PC-3 (cell line): ENCODE measurements around the gene C14orf119. TPM values are rescaled to one million over a fixed set of nuclear protein-coding genes. Genes with fewer than 3 reads are reported as not detected.

Experiments used
- ATAC-seq: fragments of 200-7000 bp; cut with Tn5 transposase; 2 replicates; pipeline ENCODE4 v1.9.1; 2020; ENCODE audit warnings: mild to moderate bottlenecking, moderate library complexity
- BruUV-seq: library from RNA; stranded (reverse); fragments of 400-500 nt; replicated peaks from 2 replicates; lab custom pipeline; 2021; lab: Mats Ljungman, UMichigan
- CTCF ChIA-PET: fragments of 300-600 bp; sonication (Branson Sonifier 250); formaldehyde crosslinking; loops from one replicate; lab custom pipeline; 2022; ENCODE audit warnings: antibody characterized with exemption; lab: Charles Lee
- POLR2A ChIA-PET: fragments of 300-600 bp; sonication (Branson Sonifier 250); formaldehyde crosslinking; loops from one replicate; lab custom pipeline; 2022; ENCODE audit warnings: antibody characterized with exemption; ENCODE audit not compliant: unreplicated experiment; lab: Charles Lee
- DNase-seq: peaks from one replicate; pipeline ENCODE4 v3.0.0-alpha.2; 2015
- H2AFZ ChIP-seq: fragments of 300-600 bp; sonication (generic); 2 replicates; pipeline ENCODE4 v1.6.0; 2016; ENCODE audit warnings: antibody characterized with exemption, low read length
- H3F3A ChIP-seq: fragments of 300-600 bp; sonication (generic); one replicate; pipeline ENCODE4 v1.6.0; 2017; ENCODE audit warnings: antibody characterized with exemption, low read length, control low read depth, mild to moderate bottlenecking; ENCODE audit not compliant: unreplicated experiment
- H3K27ac ChIP-seq: fragments of 300-600 bp; sonication (generic); 2 replicates; pipeline ENCODE4 v1.5.1; 2016; ENCODE audit warnings: mild to moderate bottlenecking, low read length
- H3K27me3 ChIP-seq: fragments of 300-600 bp; sonication (generic); 2 replicates; pipeline ENCODE4 v1.6.1; 2016; ENCODE audit warnings: low read length, mixed read lengths
- H3K36me3 ChIP-seq: fragments of 300-600 bp; sonication (generic); 2 replicates; pipeline ENCODE4 v1.6.1; 2016; ENCODE audit warnings: low read depth, mixed run types, low read length, mixed read lengths
- H3K4me1 ChIP-seq: fragments of 300-600 bp; sonication (generic); 2 replicates; pipeline ENCODE4 v1.5.1; 2016; ENCODE audit warnings: low read length; ENCODE audit not compliant: insufficient read depth
- H3K4me2 ChIP-seq: fragments of 300-600 bp; sonication (generic); 2 replicates; pipeline ENCODE4 v1.6.0; 2016; ENCODE audit warnings: low read length
- H3K4me3 ChIP-seq: fragments of 300-600 bp; sonication (generic); 2 replicates; pipeline ENCODE4 v1.5.1; 2016; ENCODE audit warnings: mild to moderate bottlenecking, low read length, mixed read lengths
- H3K79me2 ChIP-seq: fragments of 300-600 bp; sonication (generic); 2 replicates; pipeline ENCODE4 v1.6.1; 2017; ENCODE audit warnings: low read length, mixed read lengths
- H3K9ac ChIP-seq: fragments of 300-600 bp; sonication (generic); 2 replicates; pipeline ENCODE4 v1.6.0; 2016; ENCODE audit warnings: mild to moderate bottlenecking, low read length
- H3K9me2 ChIP-seq: fragments of 300-600 bp; sonication (generic); replicated peaks from 2 replicates; pipeline ENCODE4 v1.6.1; 2016; ENCODE audit warnings: mixed run types, low read length, mixed read lengths
- H3K9me3 ChIP-seq: fragments of 300-600 bp; sonication (generic); 2 replicates; pipeline ENCODE4 v1.6.1; 2016; ENCODE audit warnings: low read length, mixed read lengths
- H4K20me1 ChIP-seq: fragments of 300-600 bp; sonication (generic); 2 replicates; pipeline ENCODE4 v1.6.1; 2016; ENCODE audit warnings: low read length, mixed read lengths
- EZH2 ChIP-seq: fragments of 300-600 bp; sonication (generic); IDR thresholded peaks from one replicate; pipeline ENCODE4 v1.6.1; 2017; ENCODE audit warnings: antibody characterized with exemption, mild to moderate bottlenecking, low read length; ENCODE audit not compliant: unreplicated experiment
- EZH2phosphoT487 ChIP-seq: fragments of 300-600 bp; sonication (generic); IDR thresholded peaks from 2 replicates; pipeline ENCODE4 v1.6.1; 2018; ENCODE audit warnings: mild to moderate bottlenecking, antibody characterized with exemption, low read length, borderline replicate concordance
- intact Hi-C: fragments of 100-400 bp; cut with micrococcal nuclease; formaldehyde crosslinking; loops from 2 replicates; pipeline ENCODE4 v1.9.0; 2023
- total RNA-seq: library from RNA; depleted of rRNA; stranded (reverse); fragments of >200 nt; gene quantifications from 2 replicates; pipeline ENCODE4 v1.2.3, GENCODE V29; 2014
- TF ChIP-seq, protein P1 (sequence below): fragments of 300-600 bp; sonication (generic); conservative IDR thresholded peaks from 2 replicates; pipeline ENCODE4 v1.5.1; 2017; ENCODE audit warnings: antibody characterized with exemption, low read depth, mild to moderate bottlenecking, low read length

Gene C14orf119
- total RNA-seq, 1 experiment from 2014 or later: 49.6 TPM

DNA sequence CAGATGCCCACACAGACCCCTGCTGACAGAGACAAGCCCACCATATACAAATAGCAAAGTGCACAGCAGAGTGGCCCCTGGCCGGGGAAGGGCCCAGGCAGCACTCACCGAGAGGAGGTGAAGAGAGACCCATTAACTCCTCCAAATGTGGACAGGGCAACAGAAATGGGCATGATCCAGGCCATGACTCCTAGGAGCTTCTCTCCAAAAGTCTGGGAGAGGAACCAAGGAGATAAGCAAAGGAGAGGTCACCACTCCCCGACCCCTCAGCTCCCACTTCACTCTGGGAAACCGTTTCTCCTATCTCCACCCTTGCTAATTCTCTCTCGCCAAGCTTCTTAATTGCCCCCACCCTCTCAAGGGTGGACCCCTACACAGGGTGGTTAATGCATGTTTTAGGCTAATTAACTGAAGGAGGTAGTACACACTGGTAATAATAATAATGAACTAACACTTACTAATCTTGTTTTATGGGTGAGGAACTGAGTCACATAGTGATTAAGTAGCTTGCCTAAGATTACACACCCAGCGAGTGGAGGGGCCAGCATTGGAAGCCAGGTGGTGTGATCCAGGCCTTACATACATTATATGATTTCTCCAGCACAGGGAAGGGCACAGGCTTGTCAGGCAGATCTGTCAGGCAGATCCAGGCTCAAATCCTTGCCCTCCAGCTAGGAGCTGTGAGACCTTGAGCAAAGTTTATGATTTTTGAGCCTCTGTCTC, 42.7 kb downstream of the C14orf119 start:
- no peaks in the 10 kb centered on the region for H3K27me3 ChIP-seq
- H3K4me2 ChIP-seq: no peak overlapping the region
- no peak overlapping the region for H3K27ac ChIP-seq
- H3K79me2 ChIP-seq: no peaks in the 10 kb centered on the region
- peaks cover 8% of the 10 kb centered on the region; the same call in 1 of the 2 replicates for H3K4me1 ChIP-seq
- no peaks in the 10 kb centered on the region for H3F3A ChIP-seq
- intact Hi-C loops: no loop called here
- H3K9me2 ChIP-seq: no peaks in the 10 kb centered on the region
- no peaks in the 10 kb centered on the region for H4K20me1 ChIP-seq
- no peak overlapping the region for H3K9ac ChIP-seq
- H2AFZ ChIP-seq: no peak overlapping the region
- CTCF ChIA-PET: interaction anchor here (0.5 kb wide), 1 partner anchor 321 kb away, joined by 4 read pairs; no protein-coding TSS in a partner anchor
- POLR2A ChIA-PET: no interaction called here
- BruUV-seq: no TSS peak
- DNase-seq (no peak), ATAC-seq (peak; percentile 54)
- H3K36me3 ChIP-seq: no peaks in the 10 kb centered on the region
- H3K9me3 ChIP-seq: no peaks in the 10 kb centered on the region
- TF ChIP-seq EZH2phosphoT487 (no peak), EZH2 (no peak)
- TF ChIP-seq, protein P1, sequence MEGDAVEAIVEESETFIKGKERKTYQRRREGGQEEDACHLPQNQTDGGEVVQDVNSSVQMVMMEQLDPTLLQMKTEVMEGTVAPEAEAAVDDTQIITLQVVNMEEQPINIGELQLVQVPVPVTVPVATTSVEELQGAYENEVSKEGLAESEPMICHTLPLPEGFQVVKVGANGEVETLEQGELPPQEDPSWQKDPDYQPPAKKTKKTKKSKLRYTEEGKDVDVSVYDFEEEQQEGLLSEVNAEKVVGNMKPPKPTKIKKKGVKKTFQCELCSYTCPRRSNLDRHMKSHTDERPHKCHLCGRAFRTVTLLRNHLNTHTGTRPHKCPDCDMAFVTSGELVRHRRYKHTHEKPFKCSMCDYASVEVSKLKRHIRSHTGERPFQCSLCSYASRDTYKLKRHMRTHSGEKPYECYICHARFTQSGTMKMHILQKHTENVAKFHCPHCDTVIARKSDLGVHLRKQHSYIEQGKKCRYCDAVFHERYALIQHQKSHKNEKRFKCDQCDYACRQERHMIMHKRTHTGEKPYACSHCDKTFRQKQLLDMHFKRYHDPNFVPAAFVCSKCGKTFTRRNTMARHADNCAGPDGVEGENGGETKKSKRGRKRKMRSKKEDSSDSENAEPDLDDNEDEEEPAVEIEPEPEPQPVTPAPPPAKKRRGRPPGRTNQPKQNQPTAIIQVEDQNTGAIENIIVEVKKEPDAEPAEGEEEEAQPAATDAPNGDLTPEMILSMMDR: no peak
- no peak overlapping the region for H3K4me3 ChIP-seq

DNA sequence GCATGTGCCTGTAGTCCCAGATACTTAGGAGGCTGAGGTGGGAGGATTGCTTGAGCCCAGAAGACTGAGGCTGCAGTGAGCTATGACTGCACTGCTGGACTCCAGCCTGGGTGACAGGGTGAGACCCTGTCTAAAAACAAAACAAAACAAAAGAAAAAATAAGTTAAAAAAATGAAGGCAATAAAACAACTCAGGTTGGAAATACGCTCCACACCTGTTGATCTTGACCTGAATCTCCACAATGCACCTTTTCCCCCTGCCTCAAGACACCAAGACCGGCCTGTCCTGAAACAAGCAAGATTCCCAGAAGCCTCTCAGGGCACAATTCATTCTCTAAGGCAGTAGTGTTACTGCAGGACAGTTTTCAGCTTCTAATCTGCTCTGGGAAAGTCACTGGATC, 44.6 kb downstream of the C14orf119 start:
- no peaks in the 10 kb centered on the region for H3K36me3 ChIP-seq
- H3K4me1 ChIP-seq: peaks cover 8% of the 10 kb centered on the region; the same call in 1 of the 2 replicates
- ATAC-seq: no peak
- intact Hi-C loops: no loop called here
- H3K4me2 ChIP-seq: no peak overlapping the region
- H3K27me3 ChIP-seq: 0 out of 2 replicates have a peak, but pooled peaks cover 12% of the 10 kb centered on the region
- no peak overlapping the region for H3K27ac ChIP-seq
- H4K20me1 ChIP-seq: no peaks in the 10 kb centered on the region
- H3K9me3 ChIP-seq: no peaks in the 10 kb centered on the region
- H2AFZ ChIP-seq: no peak overlapping the region
- no peak for DNase-seq
- TF ChIP-seq EZH2 (no peak), EZH2phosphoT487 (no peak)
- TF ChIP-seq, protein P1: no peak
- no peak overlapping the region for H3K4me3 ChIP-seq
- ChIA-PET POLR2A (no interaction called here), CTCF (no interaction called here)
- H3K9ac ChIP-seq: no peak overlapping the region
- no peaks in the 10 kb centered on the region for H3K9me2 ChIP-seq
- no peaks in the 10 kb centered on the region for H3K79me2 ChIP-seq
- no peaks in the 10 kb centered on the region for H3F3A ChIP-seq
- BruUV-seq: no TSS peak

DNA sequence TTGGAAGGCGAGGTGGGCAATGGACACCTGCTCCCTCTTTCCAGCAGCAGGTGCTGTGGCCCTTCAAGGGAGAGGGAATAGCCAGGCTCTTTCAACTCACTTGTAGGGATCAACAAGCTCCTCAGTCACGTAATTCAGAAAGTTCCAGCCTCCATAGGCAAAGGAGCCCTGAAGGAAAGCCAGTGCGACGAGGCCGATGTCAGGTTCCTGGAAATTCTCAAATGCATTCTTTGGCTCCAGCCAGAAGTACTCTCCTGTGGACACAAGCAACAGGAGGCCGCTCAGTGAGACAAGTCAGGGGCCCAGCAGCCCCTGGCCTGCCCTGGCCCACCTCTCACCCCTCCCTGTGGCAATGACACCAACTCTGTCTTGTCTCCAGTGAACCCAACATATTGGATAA, 45.1 kb downstream of the C14orf119 start:
- no peaks in the 10 kb centered on the region for H3K9me2 ChIP-seq
- H3K27me3 ChIP-seq: 0 out of 2 replicates have a peak, but pooled peaks cover 12% of the 10 kb centered on the region
- peaks cover 8% of the 10 kb centered on the region; the same call in 1 of the 2 replicates for H3K4me1 ChIP-seq
- DNase-seq: no peak
- TF ChIP-seq, protein P1: no peak
- TF ChIP-seq EZH2phosphoT487: no peak
- TF ChIP-seq EZH2: no peak
- no peak overlapping the region for H3K4me3 ChIP-seq
- POLR2A ChIA-PET: no interaction called here
- no peak overlapping the region for H3K9ac ChIP-seq
- H2AFZ ChIP-seq: no peak overlapping the region
- H3K27ac ChIP-seq: no peak overlapping the region
- CTCF ChIA-PET: no interaction called here
- H3K36me3 ChIP-seq: no peaks in the 10 kb centered on the region
- H3K4me2 ChIP-seq: no peak overlapping the region
- no peaks in the 10 kb centered on the region for H3K79me2 ChIP-seq
- intact Hi-C loops: no loop called here
- H4K20me1 ChIP-seq: no peaks in the 10 kb centered on the region
- ATAC-seq: no peak
- BruUV-seq: no TSS peak
- H3F3A ChIP-seq: no peaks in the 10 kb centered on the region
- H3K9me3 ChIP-seq: no peaks in the 10 kb centered on the region
